Measurements from ENCODE around the gene GNAZ. TPM values are rescaled to one million over a fixed set of nuclear protein-coding genes. Genes with fewer than 3 reads are reported as not detected.

Gene GNAZ
- total RNA-seq, 1 experiment from 2014 or later, result 0.94 TPM

GRCh38 chr22:23155143-23155542 is 84.8 kb downstream of the GNAZ start:
- DNase-seq (ENCODE audit: low read depth), result no peak

DNA sequence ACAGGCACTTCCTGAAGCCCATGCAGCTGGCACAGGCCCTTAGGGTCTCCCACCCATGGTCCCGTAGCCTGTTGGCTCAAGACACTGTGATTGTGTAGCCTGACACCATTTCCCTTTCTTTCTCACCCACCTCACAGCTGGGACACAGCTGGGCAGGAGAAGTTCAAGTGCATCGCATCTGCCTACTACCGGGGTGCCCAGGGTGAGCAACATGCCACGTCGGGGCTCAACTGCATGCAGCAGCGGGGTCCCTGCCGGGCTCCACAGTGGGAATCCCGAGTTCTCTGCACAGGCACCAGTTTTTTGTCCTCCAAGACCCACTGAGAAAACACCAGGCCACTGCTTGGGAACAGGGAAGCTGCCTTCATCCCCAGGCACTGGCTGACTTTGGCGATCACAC is 85.5 kb downstream of the GNAZ start:
- no peak for DNase-seq (ENCODE audit: low read depth)

DNA sequence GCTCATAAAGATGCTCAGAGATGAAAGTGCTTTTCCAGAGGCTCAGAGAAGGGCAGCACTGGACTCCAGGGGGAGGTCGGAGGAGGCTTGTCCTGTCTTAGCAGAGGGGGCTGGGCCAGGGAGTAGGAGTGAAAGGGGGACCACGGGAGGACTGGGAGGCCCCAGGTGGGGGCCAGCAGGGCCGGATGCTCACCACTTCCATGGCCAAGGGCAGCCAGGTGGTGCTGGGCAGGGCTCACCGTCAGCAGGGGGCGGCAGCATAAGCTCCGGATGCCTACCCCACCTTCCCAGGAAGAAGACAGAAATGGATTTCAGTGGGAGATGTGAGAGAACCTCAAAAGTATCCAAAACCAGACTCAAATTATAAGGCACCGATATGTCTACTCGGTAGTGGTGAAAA is 86.0 kb downstream of the GNAZ start:
- DNase-seq (ENCODE audit: low read depth), result no peak

DNA sequence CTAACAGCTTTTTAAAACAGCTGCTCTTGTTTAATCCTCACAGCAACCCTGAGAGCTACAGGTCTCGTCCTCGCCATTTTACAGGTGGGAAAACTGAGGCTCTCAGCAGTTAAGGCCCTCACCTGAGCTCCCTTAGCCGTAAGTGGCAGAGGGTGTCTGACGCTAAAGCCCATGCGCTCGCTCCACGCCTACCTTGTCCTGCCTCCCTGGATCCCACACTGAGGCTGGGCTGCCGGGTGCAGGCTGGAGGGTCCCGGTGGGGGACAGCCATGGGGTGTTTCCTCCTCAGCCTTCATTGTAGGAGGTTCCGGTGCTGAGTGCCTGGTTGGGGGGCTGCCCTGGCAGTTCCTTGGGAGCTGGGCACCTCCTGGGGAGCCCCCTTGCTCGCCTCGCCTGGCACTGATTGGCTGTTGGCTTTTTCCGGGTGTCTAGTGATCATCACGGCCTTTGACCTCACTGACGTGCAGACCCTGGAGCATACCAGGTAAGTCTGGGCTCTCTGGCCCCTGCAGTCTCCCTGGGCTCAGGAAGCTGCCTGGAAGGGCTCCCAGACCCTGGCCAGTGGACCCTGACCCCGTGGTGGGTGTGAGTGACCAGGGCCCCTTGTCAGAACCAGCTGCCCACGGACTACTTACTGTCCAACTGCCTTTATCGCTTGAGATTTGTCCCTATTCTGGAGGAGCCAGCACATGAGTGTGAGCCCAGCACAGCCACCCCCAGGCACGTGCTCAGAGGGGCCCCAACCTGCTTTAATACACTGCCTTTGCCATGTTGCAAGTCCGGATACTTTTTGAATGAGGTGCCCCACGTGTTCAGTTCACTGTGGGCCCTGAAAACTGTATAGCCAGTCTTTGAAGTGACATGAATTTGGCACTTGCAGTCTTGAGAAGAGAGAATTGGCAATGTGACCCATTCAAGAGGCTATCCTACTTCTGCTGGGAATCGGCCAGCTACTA is 87.5 kb downstream of the GNAZ start:
- DNase-seq (ENCODE audit: low read depth), result no peak

DNA sequence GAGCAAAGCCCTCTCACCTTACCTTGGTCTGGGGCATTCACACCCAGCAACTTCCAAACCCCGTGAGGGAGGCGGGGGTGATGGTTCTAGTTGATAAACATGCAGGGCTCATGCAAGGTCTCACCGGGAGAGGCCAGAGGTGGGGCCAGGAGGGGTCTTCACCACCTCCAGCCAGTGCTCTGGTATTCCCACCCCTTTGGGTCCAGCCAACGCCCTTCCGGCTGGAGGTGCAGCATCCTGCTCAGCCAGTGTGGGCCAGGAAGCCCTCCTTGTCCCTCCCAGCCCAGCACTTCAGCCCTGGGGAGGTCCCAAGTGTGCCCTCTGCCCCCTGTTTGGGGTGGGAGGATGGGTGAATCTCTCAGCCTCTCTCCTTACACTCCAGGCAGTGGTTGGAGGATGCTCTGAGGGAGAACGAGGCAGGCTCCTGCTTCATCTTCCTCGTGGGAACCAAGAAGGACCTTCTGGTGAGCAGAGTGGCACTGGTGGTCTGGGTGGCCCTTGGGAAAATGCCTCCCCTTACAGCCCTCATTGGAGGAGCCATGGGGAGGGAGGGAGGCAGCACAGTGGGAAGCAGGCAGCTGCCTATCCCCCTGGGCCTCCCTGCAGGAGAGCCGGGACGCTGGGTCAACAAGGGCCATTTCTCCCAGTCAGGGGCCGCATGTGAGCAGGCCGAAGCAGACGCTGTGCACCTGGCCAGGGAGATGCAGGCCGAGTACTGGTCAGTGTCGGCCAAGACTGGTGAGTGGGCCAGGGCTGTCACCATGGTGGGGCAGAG is 88.4 kb downstream of the GNAZ start:
- DNase-seq (ENCODE audit: low read depth), result no peak

DNA sequence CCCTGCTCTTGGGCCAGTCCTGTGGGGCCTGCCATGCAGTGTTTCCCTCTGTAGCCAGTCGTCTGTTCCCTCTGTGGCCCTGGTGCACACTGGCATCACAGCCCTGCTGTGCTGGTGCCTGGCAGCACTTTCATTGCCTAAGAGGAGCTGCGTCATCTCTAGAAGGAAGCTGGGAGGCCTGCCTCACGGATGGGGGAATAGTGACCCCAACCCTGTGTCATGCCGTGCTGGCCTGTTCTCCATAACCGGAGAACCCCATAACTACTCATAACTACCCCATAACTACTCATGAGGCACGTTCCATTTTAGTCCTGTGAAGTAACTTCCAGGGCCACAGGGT is 88.9 kb downstream of the GNAZ start:
- DNase-seq (ENCODE audit: low read depth), result no peak

DNA sequence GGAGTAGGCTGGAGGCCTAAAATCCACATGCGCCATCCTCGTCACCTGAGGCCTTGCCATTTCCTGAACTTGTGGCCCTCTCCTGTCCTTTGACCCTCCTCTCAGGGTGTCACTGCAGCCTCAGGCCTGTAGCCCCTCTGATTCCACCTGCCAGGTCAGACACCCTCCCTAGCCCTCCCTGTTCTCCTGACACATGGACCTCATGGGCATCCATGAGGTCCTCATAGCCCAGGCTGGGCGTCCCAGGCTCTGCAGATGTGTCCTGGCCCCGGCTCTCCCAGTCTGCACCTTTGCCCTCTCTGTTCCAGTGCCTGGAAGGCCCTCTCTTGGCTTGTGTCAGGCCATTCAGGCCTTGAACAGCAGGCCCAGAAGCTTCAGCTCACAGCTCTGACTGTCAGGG is 90.7 kb downstream of the GNAZ start:
- no peak for DNase-seq (ENCODE audit: low read depth)

DNA sequence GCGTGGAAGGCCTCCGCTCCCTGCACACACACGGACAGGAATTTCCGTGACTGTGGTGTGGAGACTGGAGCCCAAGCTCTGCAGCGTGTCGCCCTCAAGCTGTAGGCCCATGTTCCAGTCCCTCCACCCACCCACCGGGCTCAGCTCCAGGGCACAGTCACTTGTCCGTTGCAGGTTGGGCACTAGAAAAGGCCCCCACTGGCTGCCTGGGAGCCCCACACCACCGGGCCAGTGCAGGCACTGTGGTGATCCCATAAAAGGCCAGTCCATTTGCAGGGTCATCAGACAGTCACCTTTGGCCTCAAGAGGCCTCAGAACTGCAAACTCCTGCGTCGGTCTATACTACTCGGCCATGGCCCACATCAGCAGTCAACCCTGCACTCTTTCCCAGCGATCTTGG is 91.3 kb downstream of the GNAZ start:
- DNase-seq (ENCODE audit: low read depth), result no peak

DNA sequence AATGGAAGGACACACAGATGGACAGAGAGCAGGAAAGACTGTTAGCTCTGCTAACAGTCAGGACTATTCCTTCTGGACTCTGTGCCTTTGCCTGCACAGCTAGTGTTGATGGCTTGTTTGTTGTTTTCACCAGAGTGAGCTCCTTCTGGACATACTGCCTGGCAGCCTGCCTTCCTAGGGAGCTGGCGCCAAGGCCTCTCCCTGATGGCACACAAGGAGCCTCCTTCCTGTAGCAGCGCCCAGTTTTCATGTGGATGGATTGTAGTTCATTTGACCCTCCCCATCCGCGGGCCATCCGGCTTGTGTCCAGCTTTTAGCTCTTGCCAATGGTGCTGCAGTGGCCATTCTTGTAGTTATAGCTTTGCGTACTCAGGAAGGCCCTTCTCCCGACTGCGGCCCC is 93.3 kb downstream of the GNAZ start:
- DNase-seq (ENCODE audit: low read depth), result peak; percentile 27

DNA sequence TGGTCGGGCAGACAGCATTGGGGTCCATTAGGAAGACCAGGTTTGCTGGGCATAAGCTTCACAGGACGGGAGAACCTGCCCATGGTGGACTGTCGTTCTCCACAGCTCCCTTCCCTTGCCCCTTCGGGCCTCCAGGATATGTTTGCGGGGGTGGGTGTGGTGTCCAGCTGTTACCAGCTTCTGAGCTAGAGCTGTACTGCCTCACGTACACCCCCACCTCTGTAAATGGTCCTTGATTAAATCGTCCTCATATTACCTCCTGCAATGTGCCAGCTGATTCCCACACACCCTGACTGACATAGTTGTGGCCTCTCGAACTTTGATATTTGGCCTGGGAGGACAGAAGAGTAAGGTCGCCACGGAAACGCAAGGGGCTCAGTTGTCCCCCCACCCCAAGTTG is 93.8 kb downstream of the GNAZ start:
- no peak for DNase-seq (ENCODE audit: low read depth)

- no peak for DNase-seq (ENCODE audit: low read depth)
Observed at GRCh38 chr22:23166042-23166831, 95.9 kb downstream of the GNAZ start.

- DNase-seq (ENCODE audit: low read depth), result no peak
Observed at GRCh38 chr22:23166841-23167616, 96.7 kb downstream of the GNAZ start.

DNA sequence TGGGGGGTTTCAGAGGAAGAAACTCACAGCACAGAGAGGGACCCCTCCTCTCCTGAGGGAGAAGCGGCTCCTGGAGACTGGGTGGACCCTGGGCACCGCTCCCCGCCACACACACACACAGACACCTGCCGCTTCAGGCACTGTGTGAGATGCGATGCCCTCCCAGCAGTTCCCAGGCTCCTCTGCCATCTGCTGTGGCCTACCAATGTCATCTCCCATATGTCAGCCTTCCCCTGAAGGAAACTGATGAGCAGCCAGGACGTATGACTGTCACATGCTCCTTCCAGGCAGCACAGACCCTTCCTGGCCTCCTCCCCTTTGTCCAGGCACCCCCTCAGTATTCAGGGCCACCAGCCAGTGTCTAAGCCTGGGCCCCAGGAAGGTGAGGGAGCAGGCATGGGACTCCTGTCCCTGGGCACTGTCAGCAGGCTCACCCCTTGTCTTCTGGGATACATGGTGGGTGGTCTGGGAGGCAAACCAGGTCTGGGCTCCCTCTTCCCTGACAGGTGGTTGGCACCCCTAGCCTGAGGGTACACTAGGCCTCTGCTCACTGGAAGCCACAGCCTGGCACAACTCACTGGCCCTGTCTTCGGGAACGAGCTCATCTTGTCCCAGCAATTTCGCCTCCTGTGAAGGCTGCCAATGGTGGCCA is 98.2 kb downstream of the GNAZ start:
- no peak for DNase-seq (ENCODE audit: low read depth)

- no peak for DNase-seq (ENCODE audit: low read depth)
Observed at GRCh38 chr22:23169043-23169406, 98.7 kb downstream of the GNAZ start.

Other genes starting within 250 kb of the GNAZ start
- gene IGLL5, start 182.7 kb upstream of the GNAZ start, total RNA-seq (2014; rRNA removed; shearing (Covaris generic)), result not detected in 2 replicates
- not detected in 2 replicates for gene RSPH14, start 71.5 kb downstream of the GNAZ start, total RNA-seq (2014; rRNA removed; shearing (Covaris generic))
- 2.7 and 3.4 TPM in 2 replicates for gene RAB36, start 75.0 kb downstream of the GNAZ start, total RNA-seq (2014; rRNA removed; shearing (Covaris generic))
- 6.4 and 13.9 TPM in 2 replicates for gene BCR, start 110.0 kb downstream of the GNAZ start, total RNA-seq (2014; rRNA removed; shearing (Covaris generic))

Data from M059J (cell line).